Measurements from ENCODE around the gene MBNL1.
"Not testable (repeated sequence)": the region's sequence is repeated elsewhere in the genome, so short reads cannot be mapped to it uniquely, and the experiment has no call there.

Gene MBNL1

GRCh38 chr3:152382312-152383135 lies 113.8 kb downstream of the MBNL1 start:
- no peak for DNase-seq

- no peak for DNase-seq
Measured at GRCh38 chr3:152383136-152383606, 114.4 kb downstream of the MBNL1 start.

GRCh38 chr3:152384412-152384811 lies 115.7 kb downstream of the MBNL1 start:
- no peak for DNase-seq

- DNase-seq, result peak; percentile 86
Measured at GRCh38 chr3:152385761-152386160, 117.0 kb downstream of the MBNL1 start.

- DNase-seq, result no peak
Measured at GRCh38 chr3:152386208-152386607, 117.5 kb downstream of the MBNL1 start.

DNA sequence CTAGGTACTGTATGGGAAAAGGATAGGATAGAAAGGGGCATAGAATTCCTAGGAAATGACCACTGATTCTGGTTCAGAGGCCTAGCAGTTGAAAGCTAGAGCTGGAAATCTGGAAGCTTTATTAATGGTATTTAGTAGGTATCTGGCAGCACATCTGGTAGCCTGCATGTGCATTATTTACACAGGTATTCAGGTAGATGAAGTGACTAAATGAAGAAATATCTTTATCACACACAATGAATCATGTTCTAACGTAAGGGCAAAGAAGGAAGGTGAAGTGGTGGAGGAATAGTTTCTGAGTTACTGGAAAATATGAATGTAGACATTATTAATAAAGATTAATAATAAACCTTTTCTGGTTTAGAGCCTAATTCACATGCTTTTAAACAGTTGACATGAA lies 119.9 kb downstream of the MBNL1 start:
- DNase-seq, result no peak

GRCh38 chr3:152389316-152389934 lies 120.7 kb downstream of the MBNL1 start:
- no peak for DNase-seq

GRCh38 chr3:152390647-152391046 lies 121.9 kb downstream of the MBNL1 start:
- DNase-seq, result no peak

GRCh38 chr3:152391671-152392070 lies 122.9 kb downstream of the MBNL1 start:
- peak; percentile 22 for DNase-seq

DNA sequence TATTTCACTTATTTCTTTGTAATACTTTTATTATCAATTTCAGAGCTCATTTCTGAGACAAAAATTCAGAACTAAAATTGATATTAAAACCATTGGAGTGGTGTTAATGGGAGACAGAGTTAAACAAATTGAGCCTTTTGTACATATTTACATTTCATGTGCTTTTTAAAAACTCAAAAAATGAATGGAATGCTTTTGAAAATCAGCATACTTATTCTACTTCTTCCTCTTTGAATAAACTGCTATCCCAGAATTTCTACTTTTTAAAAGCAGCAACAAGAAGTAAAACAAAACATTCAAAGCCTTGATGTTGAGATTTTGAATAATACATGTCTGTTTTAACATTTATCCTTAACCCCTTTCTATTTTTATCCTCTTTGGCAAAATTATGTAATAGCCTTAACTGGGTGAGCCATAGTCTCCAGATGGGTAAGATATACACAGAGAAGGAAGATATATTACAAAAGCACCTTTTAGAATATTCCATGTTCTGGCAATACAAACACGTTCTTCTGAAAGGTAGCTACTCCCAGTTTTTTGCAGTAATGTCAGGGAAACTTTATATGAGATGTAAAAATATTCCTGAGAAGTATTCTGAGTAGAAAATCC lies 123.6 kb downstream of the MBNL1 start:
- DNase-seq, result no peak

- DNase-seq, result no peak
Measured at GRCh38 chr3:152394246-152394645, 125.5 kb downstream of the MBNL1 start.

GRCh38 chr3:152395764-152396163 lies 127.0 kb downstream of the MBNL1 start:
- no peak for DNase-seq

- DNase-seq, result no peak
Measured at GRCh38 chr3:152396867-152397266, 128.1 kb downstream of the MBNL1 start.

DNA sequence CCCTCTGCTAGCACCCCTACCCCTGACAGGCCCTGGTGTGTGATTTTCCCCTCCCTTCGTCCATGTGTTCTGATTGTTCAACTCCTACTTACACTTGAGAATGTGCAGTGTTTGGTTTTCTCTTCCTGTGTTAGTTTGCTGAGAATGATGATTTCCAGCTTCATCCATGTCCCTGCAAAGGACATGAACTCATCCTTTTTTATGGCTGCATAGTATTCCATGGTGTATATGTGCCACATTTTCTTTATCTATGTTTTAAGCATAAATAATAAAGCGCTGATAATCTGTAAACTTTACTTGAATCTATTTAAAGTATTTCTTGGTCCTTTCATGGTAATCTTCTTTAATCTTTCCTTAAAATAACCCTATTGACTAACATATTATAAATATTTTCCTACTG lies 128.6 kb downstream of the MBNL1 start:
- DNase-seq, result not testable (repeated sequence)

GRCh38 chr3:152398495-152398894 lies 129.8 kb downstream of the MBNL1 start:
- DNase-seq, result peak; percentile 24

GRCh38 chr3:152399374-152399773 lies 130.6 kb downstream of the MBNL1 start:
- peak; percentile 50 for DNase-seq

DNA sequence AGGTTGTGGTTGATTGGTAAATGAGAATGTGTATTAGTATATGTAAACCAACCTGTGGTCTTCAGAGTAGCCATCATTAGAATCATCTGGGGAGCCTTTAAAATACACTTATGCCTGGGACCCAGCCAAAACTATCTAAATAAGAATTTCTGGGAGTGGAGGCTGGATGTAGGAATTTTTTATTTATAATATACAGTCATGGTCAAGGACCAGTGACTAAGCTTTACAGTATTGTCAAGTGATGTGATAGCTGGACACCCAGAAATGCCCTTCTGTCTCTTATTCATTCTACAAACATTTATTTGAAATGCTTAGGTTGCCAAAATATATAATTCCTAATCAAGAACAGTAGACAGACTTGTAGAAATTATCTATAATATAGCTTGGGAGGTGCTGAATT lies 132.2 kb downstream of the MBNL1 start:
- DNase-seq, result peak; percentile 95

GRCh38 chr3:152402695-152403451 lies 134.1 kb downstream of the MBNL1 start:
- DNase-seq, result no peak

DNA sequence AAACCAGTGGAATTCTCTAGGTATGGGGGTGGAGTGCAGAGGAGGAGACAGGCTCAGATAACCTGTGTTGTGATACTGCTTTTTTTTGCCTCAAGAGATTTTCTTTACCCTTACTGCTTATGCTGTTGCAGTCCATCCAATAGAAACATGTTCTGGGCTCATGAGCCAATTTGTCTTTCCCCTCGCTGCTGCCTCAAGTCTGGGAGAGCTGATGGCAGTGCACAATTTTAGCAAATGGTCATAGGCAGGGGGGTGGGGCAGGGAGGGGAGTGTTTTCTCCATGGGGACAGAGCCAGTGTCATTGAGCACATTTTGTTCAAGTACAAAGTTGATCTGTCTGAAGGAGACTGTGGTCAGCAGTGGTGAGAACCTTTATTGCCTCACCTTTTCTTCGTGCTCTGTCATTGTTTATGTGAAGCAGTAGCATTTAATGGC lies 134.9 kb downstream of the MBNL1 start:
- DNase-seq, result no peak

DNA sequence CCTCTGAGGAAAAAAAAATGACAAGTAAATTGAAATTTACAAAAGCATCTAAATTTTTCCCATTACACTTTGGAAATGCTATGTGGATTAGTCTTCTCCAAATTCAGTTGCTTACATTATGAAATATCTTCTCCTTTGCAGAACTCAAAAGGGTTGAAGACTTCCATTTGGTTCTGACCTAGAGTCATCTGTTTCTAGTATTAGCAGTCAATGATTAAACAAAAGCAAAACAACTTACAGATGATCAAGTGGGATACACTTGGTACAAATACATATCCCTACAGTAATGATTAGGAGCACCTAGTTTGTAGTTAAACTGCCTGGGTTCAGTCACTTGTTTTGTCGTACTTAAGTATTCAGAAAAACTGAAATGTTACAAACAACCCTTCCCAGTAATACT lies 136.2 kb downstream of the MBNL1 start:
- no peak for DNase-seq

GRCh38 chr3:152405915-152406802 lies 137.4 kb downstream of the MBNL1 start:
- DNase-seq, result peak; percentile 92

DNA sequence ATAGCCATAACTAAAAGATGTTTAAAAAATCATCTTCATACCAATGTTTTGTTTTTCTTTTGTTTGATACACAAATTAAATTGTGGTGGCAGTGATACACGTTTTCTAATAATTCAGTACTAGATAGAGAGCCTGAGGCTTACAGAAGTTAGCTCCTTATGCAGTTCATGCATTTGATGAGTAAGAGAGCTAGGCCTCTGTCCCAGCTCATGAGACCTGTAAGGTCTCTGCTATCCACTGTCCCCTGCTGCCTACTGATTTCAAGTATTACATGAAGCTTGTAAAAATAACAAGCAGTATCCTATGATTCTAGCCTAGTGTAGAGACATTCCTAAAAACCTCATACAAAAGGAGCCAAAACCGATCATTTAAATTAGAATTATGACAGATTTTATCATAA lies 144.5 kb downstream of the MBNL1 start:
- DNase-seq, result no peak

All from fibroblast of upper back skin (primary cell).